Measurements from ENCODE around the gene FFAR3. TPM values are rescaled to one million over a fixed set of nuclear protein-coding genes. Genes with fewer than 3 reads are reported as not detected.
A peak's percentile ranks its signal among the peaks of the same experiment; 100 is the strongest.

Gene FFAR3
- total RNA-seq, 1 donor, result 0.73 TPM

DNA sequence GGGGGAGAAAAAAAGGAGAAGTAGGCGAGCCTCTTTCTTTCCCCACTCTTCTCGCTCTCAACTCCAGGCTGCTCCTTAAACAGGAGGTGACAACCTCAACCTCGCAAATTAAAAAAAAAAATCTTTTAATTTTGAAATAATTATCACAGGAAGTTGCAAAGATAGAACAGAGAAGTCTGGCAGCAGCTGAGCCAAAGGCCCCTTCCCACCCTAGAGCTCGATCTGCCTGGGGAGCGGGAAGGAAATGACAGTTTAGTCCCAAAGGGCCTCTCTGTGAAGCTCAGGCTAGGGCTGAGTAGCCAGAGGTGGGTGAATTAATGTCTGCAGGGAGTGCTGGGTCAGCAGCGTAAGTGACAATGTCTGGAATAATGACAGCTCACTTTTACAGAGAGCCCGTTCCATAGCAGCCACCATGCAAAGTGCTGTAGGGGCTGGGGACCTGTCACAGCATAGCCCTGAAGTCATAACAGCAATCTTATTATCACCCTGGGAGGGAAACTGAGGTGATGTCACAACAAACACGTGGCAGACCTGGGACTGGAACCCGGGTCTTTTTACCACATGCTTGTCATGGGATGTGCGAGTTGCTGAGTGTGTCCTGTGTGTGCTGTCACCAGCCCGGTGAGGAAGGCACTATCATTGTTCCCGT lies 38.1 kb upstream of the FFAR3 start:
- H3K9me3 ChIP-seq (ENCODE audit: low read depth, low read length), result no peaks in the 10 kb centered on the region
- H3K27me3 ChIP-seq (ENCODE audit: insufficient read depth, low read length), result no peaks in the 10 kb centered on the region
- H3K4me1 ChIP-seq (ENCODE audit: insufficient read depth, low read length), result peaks cover 77% of the 10 kb centered on the region
- H3K4me3 ChIP-seq (ENCODE audit: low read length), result no peak overlapping the region

DNA sequence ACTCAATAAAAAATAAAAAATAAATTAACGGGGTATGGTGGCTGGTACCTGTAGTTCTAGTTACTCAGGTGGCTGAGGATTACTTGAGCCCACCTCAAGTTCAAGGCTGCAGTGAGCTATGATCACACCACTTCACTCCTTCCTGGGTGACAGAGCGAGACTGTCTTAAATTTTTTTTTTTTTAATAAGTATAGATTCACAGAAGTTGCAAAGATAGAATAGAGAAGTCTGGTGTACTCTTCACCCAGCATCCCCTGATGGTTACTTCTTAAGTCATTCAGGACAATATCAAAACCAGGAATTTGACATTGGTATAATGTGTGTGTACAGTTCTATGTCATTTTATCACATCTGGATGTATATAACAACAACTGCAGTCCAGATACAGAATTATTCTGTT lies 37.0 kb upstream of the FFAR3 start:
- Histone ChIP-seq H3K27me3 (ENCODE audit: insufficient read depth, low read length) (no peaks in the 10 kb centered on the region), H3K4me3 (ENCODE audit: low read length) (no peak overlapping the region), H3K9me3 (ENCODE audit: low read depth, low read length) (no peaks in the 10 kb centered on the region), H3K4me1 (ENCODE audit: insufficient read depth, low read length) (peaks cover 77% of the 10 kb centered on the region)

DNA sequence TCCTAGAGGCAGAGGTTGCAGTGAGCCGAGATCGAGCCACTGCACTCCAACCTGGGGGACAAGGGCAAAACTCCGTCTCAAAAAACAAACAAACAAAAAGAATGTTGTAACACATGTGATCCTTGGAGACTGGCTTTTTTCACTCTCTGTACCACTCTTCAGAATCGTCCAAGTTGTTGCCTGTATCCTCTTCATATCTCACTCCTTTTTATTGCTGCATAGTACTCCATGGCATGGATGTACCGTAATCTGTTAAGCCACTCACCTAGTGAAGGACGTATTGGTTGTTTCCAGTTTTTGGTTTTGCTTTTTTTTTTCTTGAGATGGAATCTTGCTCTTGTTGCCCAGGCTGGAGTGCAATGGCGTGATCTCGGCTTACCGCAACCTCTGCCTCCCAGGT lies 36.2 kb upstream of the FFAR3 start:
- Histone ChIP-seq H3K27me3 (ENCODE audit: insufficient read depth, low read length) (no peaks in the 10 kb centered on the region), H3K4me1 (ENCODE audit: insufficient read depth, low read length) (peaks cover 75% of the 10 kb centered on the region), H3K4me3 (ENCODE audit: low read length) (no peak overlapping the region), H3K9me3 (ENCODE audit: low read depth, low read length) (no peaks in the 10 kb centered on the region)

DNA sequence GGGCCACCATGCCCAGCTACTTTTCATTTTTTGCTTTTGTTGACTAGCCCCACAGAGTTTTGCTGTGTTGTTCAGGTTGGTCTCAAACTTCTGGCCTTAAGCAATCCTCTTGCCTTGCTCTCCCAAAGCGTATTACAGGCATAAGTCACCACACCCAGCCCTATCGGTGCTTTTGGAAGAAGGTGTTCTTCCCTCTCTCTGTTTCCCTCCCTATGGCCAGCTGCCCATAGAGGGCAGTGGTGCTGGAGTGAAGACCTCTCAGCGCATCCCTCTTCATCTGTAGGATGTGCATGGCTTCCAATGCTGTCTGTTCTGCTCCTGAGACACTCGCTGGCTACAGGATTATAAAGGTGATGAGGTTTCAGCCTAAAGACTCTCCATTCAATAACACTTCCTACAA lies 30.6 kb upstream of the FFAR3 start:
- Histone ChIP-seq H3K9me3 (ENCODE audit: low read depth, low read length) (no peaks in the 10 kb centered on the region), H3K4me3 (ENCODE audit: low read length) (no peak overlapping the region), H3K27me3 (ENCODE audit: insufficient read depth, low read length) (no peaks in the 10 kb centered on the region), H3K4me1 (ENCODE audit: insufficient read depth, low read length) (peaks cover 42% of the 10 kb centered on the region)

DNA sequence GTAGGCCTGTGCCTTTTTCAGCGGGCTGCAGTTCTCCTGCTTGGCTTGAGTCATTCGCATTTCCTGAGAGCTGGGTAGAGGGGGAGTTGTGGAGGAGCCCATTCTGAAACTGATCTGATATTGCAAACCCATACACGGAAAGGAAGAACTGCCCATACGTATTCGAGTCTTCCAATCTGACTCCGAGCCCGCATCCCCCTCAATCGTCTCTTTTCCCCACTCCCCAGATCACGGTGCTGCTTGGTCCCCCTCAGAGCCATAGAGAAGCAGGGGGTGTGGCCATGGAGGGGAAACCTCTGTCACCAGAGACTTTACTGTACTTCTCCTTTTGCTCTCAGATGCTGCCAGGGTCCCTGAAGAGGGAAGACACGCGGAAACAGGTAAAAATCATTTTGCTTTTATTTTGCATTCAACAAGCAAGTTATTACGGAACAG lies 29.4 kb upstream of the FFAR3 start, which contains the start of gene CD22:
TSS of gene CD22 (plus strand) at position 337 of the 435 bp plus-strand sequence. CDS start 2,854 bp downstream, outside the sequence.
- H3K9me3 ChIP-seq (ENCODE audit: low read depth, low read length), result no peaks in the 10 kb centered on the region
- H3K27me3 ChIP-seq (ENCODE audit: insufficient read depth, low read length), result no peaks in the 10 kb centered on the region
- peaks cover 39% of the 10 kb centered on the region for H3K4me1 ChIP-seq (ENCODE audit: insufficient read depth, low read length)
- peak within 1 kb of the TSS; percentile 54 for H3K4me3 ChIP-seq (ENCODE audit: low read length)

DNA sequence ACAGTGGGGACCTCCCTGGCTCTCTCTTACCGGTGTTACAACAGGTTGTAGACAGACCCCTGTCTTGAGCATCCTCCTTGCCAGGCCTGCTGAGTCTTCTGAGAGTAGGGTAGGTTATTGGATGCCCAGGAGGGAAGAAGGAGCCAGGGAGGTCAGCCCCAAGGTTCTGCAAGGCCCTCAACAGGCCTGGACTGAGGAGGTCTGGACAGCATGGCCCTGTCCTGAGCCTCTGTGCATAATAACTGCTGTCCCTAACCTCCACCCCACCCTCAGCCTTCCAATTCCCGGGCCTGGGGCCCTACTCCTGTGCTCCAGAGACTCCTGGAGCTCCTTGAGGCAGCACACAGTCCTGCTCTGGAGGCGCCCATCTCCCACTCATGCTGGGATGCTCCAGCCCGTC lies 28.9 kb upstream of the FFAR3 start:
- Histone ChIP-seq H3K4me1 (ENCODE audit: insufficient read depth, low read length) (peaks cover 39% of the 10 kb centered on the region), H3K4me3 (ENCODE audit: low read length) (peak overlapping the region; percentile 54), H3K9me3 (ENCODE audit: low read depth, low read length) (no peaks in the 10 kb centered on the region), H3K27me3 (ENCODE audit: insufficient read depth, low read length) (no peaks in the 10 kb centered on the region)

DNA sequence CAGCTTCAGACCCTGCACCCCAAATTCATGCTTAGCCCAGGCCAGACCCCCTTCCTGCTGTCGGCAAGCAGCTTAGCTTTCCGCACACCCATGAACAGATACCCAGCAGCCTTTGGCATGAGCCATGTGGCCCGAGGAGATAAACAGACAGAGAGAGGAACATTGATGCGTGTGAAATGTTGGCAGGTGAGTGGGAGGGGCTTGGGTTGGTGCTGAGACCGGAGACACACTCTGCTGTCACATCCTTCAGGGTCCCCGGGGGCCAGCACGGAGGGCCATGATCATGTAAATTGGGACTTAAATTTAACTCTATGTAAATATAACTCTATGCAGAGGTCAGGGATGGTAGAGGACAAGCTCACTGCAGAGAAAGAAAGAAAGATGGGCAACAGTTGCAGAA lies 27.8 kb upstream of the FFAR3 start:
- Histone ChIP-seq H3K9me3 (ENCODE audit: low read depth, low read length) (no peaks in the 10 kb centered on the region), H3K4me1 (ENCODE audit: insufficient read depth, low read length) (peaks cover 38% of the 10 kb centered on the region), H3K4me3 (ENCODE audit: low read length) (peak overlapping the region; percentile 54), H3K27me3 (ENCODE audit: insufficient read depth, low read length) (no peaks in the 10 kb centered on the region)

DNA sequence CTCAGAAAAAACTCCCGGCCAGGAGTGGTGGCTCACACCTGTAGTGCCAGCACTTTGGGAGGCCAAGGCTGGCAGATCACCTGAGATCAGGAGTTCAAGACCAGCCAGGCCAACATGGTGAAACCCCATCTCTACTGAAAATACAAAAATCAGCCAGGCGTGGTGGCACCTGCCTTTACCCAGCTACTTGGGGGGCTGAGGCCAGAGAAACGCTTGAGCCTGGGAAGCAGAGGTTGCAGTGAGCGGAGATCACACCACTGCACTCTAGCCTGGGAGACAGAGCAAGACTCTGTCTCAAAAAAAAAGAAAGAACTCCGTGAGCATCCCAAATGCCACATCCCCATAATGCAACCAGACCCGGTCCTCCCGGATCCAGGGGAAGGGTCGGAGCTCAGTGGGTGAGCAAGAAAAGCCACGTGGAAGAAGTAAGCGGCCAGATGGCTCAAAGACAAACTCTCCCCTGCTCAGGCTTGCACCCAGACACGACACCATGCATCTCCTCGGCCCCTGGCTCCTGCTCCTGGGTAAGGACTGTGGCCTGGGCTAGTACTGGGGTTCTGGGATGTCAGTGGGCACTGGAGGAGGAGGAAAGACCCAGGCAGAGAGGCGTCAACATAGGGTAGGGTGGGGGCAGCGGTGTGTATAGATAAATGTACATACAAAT lies 26.6 kb upstream of the FFAR3 start:
- H3K27me3 ChIP-seq (ENCODE audit: insufficient read depth, low read length), result no peaks in the 10 kb centered on the region
- H3K4me1 ChIP-seq (ENCODE audit: insufficient read depth, low read length), result peaks cover 38% of the 10 kb centered on the region
- peak overlapping the region; percentile 25 for H3K4me3 ChIP-seq (ENCODE audit: low read length)
- no peaks in the 10 kb centered on the region for H3K9me3 ChIP-seq (ENCODE audit: low read depth, low read length)

DNA sequence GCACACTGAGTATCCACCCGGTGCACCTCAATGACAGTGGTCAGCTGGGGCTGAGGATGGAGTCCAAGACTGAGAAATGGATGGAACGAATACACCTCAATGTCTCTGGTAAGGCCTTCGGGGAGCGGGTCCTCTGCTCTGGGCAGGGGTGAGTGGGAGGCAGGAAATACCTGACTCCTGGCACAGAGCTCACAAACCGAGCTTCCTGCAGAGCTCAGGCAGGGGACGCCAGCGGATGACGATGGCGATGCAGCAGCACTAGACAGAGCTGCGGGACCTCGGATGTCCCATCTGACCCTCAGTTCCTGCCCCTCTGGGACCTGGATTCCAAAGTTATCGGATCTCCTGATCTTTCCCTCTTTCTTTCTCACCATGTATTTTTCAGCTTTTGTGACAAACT lies 25.4 kb upstream of the FFAR3 start:
- Histone ChIP-seq H3K27me3 (ENCODE audit: insufficient read depth, low read length) (no peaks in the 10 kb centered on the region), H3K4me1 (ENCODE audit: insufficient read depth, low read length) (peaks cover 40% of the 10 kb centered on the region), H3K9me3 (ENCODE audit: low read depth, low read length) (no peaks in the 10 kb centered on the region), H3K4me3 (ENCODE audit: low read length) (no peak overlapping the region)

DNA sequence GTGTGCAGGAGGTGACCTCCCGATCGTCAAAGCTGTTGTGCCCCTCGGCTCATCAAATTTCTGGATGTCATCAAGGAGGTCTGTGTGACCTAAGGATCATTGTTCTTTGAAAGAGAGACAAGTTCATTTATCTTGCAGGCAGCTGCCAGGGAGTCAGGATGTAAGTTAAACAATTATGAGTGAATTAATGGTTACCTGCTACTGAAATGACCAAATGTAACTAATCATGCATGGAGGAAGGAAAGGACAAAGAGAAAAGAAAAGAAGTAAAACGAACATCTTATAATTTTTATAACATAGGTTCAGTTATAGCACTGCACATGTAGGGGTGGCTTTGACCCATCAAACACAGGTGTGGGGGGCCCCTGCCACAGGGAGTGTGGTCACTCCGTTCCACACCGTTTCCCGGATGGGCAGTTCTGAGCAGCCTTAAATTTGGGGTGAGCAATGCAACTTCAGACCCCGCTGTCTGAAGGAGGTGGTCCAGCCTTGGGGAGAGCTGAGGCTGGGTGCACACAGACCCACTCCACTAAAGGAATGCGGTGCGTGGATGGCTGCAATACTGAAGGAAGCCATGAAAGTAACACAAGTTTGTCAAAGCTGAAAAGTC lies 24.0 kb upstream of the FFAR3 start:
- no peak overlapping the region for H3K4me3 ChIP-seq (ENCODE audit: low read length)

DNA sequence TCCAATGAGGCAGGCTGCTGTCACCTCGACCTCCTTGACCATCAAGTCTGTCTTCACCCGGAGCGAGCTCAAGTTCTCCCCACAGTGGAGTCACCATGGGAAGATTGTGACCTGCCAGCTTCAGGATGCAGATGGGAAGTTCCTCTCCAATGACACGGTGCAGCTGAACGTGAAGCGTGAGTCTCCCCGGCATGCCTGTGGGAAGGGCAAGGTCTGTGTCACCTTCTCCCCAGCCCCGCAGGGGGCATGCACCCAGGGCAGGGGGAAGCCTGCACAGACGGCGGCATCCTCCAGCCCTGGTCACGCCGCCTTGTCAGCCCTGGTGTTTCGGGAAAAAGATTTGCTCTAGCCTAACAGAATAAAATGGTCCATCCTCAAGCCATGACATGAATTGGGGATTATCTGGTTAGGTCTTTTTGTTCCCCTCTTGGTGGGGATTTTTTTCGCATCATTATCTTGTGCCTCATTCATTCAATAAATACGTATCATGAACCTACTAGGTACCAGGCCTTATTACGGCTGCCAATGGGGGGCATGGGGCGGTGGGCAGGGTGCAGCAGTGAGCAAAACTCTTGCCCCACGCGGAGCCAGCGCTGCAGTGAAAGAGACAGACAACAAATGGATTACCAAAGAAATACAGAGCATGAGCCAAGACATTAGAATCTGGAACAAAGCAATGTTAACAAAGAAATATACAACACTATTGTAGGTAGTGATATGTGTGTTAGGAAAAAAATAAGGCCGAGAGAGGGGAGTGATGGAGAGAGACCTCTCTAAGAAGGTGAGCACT lies 21.9 kb upstream of the FFAR3 start:
- peaks cover 24% of the 10 kb centered on the region for H3K4me1 ChIP-seq (ENCODE audit: insufficient read depth, low read length)
- H3K9me3 ChIP-seq (ENCODE audit: low read depth, low read length), result no peaks in the 10 kb centered on the region
- no peak overlapping the region for H3K4me3 ChIP-seq (ENCODE audit: low read length)
- H3K27me3 ChIP-seq (ENCODE audit: insufficient read depth, low read length), result no peaks in the 10 kb centered on the region

More for the DNA sequence above, 24.0 kb upstream of the FFAR3 start:
- no peaks in the 10 kb centered on the region for H3K9me3 ChIP-seq (ENCODE audit: low read depth, low read length)
- H3K27me3 ChIP-seq (ENCODE audit: insufficient read depth, low read length), result no peaks in the 10 kb centered on the region
- H3K4me1 ChIP-seq (ENCODE audit: insufficient read depth, low read length), result peaks cover 27% of the 10 kb centered on the region

DNA sequence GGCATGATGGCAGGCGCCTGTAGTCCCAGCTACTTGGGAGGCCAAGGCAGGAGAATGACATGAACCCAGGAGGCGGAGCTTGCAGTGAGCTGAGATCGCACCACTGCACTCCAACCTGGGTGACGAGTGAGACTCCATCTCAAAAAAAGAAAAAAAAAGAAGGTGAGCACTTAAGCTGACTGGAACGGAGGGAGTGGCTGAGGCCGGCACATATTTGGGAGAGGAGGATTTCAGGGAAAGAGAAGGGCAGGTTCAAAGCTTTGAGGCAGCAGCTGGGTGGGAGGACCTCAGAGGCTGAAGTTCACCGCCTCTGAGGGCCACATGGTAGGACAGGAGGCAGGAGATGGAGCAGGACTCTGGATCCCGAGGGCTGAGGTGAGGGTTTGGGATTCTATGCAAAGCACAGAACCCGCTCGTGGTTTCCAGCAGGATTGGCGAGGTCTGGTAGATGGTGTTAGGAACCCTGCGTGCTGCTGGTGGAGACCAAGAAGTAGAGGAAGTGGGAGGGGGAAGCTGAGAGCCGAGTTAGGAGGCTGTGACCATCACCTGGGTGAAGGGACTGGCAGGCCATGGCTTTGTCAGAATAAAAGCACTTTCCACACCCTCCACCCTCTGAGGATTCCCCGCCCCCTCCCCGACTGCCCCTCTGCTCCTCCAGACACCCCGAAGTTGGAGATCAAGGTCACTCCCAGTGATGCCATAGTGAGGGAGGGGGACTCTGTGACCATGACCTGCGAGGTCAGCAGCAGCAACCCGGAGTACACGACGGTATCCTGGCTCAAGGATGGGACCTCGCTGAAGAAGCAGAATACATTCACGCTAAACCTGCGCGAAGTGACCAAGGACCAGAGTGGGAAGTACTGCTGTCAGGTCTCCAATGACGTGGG lies 20.9 kb upstream of the FFAR3 start:
- peaks cover 24% of the 10 kb centered on the region for H3K4me1 ChIP-seq (ENCODE audit: insufficient read depth, low read length)
- no peaks in the 10 kb centered on the region for H3K27me3 ChIP-seq (ENCODE audit: insufficient read depth, low read length)

DNA sequence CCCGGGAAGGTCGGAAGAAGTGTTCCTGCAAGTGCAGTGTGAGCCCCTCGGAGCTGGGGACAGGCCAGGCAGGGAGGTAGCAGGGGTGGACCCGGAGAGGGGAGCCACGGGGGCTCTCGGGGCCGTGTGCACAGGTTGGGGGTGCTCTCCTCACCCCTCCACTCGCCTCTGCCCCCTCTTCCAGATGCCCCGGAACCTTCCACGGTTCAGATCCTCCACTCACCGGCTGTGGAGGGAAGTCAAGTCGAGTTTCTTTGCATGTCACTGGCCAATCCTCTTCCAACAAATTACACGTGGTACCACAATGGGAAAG lies 20.3 kb upstream of the FFAR3 start:
- Histone ChIP-seq H3K9me3 (ENCODE audit: low read depth, low read length) (no peaks in the 10 kb centered on the region), H3K4me1 (ENCODE audit: insufficient read depth, low read length) (peaks cover 21% of the 10 kb centered on the region), H3K4me3 (ENCODE audit: low read length) (no peak overlapping the region), H3K27me3 (ENCODE audit: insufficient read depth, low read length) (no peaks in the 10 kb centered on the region)

More for the DNA sequence above, 20.9 kb upstream of the FFAR3 start:
- Histone ChIP-seq H3K9me3 (ENCODE audit: low read depth, low read length) (no peaks in the 10 kb centered on the region), H3K4me3 (ENCODE audit: low read length) (no peak overlapping the region)

DNA sequence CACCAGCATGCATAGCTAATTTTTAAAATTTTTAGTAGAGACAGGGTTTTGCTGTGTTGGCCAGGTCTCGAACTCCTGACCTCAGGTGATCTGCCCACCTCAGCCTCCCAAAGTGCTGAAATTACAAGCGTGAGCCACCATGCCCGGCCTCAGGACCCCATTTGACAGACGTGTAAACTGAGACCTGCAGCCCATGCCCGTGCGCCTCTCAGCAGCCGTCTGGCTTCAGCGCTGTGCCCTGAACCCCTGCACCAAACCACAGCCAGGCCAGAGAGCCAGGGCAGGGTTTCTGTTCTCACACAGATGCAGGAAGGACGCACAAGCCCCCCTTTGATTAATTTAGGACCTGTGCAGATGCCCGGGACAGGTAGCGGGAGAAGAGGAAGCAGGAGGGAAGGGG lies 17.8 kb upstream of the FFAR3 start:
- H3K4me1 ChIP-seq (ENCODE audit: insufficient read depth, low read length), result peaks cover 6% of the 10 kb centered on the region
- no peaks in the 10 kb centered on the region for H3K27me3 ChIP-seq (ENCODE audit: insufficient read depth, low read length)
- H3K4me3 ChIP-seq (ENCODE audit: low read length), result no peak overlapping the region
- H3K9me3 ChIP-seq (ENCODE audit: low read depth, low read length), result no peaks in the 10 kb centered on the region

Data from mononuclear cell (primary cell).